ENCODE results near the gene MAP6.

GRCh38 chr11:75565221-75565814, 103.5 kb downstream of the MAP6 start:
- TF ChIP-seq ZNF699 (CRISPR knock-in tag; IDR thresholded peaks at IDR 0.05; ENCODE audit: insufficient replicate concordance) (no peak), CTCF (IDR thresholded peaks at IDR 0.05 in 2 of 3, conservative IDR thresholded peaks at IDR 0.05 in 1 of 3; ENCODE audit: insufficient read depth in 2 of 3, low read depth in 1 of 3, low read length in 3 of 3) (no peak), FOS (IDR thresholded peaks at IDR 0.05; ENCODE audit: extremely low read depth, insufficient read length) (no peak), POLR3A (IDR thresholded peaks at IDR 0.05; ENCODE audit: borderline replicate concordance, extremely low read depth, insufficient read depth, insufficient read length) (no peak), ZNF140 (CRISPR knock-in tag; IDR thresholded peaks at IDR 0.05) (no peak), ZNF274 (IDR thresholded peaks at IDR 0.05; ENCODE audit: borderline replicate concordance, low read depth, low read length) (no peak), DLX4 (CRISPR knock-in tag; IDR thresholded peaks at IDR 0.05) (no peak), DDX20 (tag; IDR thresholded peaks at IDR 0.05; ENCODE audit: low read depth) (no peak), SMARCB1 (IDR thresholded peaks at IDR 0.05; ENCODE audit: insufficient read length, low read depth) (no peak), ZNF224 (CRISPR knock-in tag; IDR thresholded peaks at IDR 0.05) (no peak), SNIP1 (IDR thresholded peaks at IDR 0.05; ENCODE audit: low read depth) (no peak), HDAC2 (IDR thresholded peaks at IDR 0.05) (no peak), FOXA1 (IDR thresholded peaks at IDR 0.05; ENCODE audit: borderline replicate concordance) (no peak), MYC (IDR thresholded peaks at IDR 0.05; ENCODE audit: low read depth, low read length) (no peak), MYC (CRISPR knock-in tag; IDR thresholded peaks at IDR 0.05; ENCODE audit: borderline replicate concordance, low read depth) (no peak)

Data from K562 (cell line).